Activated CD4-positive, alpha-beta memory T cell treated with anti-CD3 and anti-CD28 coated beads for 36 hours (primary cell): ENCODE measurements around the gene PPP2R5D. TPM values are rescaled to one million over a fixed set of nuclear protein-coding genes. Genes with fewer than 3 reads are reported as not detected.
"Not testable (repeated sequence)": the region's sequence is repeated elsewhere in the genome, so short reads cannot be mapped to it uniquely, and the experiment has no call there.

Experiments used
- CTCF ChIA-PET: fragments of 350-600 bp; sonication (Branson Sonifier 250); formaldehyde crosslinking; loops from one replicate; lab custom pipeline; 2021; ENCODE audit warnings: antibody characterized with exemption, inconsistent platforms; lab: Charles Lee
- POLR2A ChIA-PET: fragments of 350-600 bp; sonication (Branson Sonifier 250); formaldehyde crosslinking; loops from one replicate; lab custom pipeline; 2021; ENCODE audit warnings: antibody characterized with exemption; lab: Charles Lee
- DNase-seq: peaks from one replicate; pipeline ENCODE4 v3.0.0-alpha.2; 2020
- H3K27ac Mint-ChIP-seq: one replicate; pipeline ENCODE4 v1.8.0; 2021; ENCODE audit warnings: mixed read lengths
- H3K27me3 Mint-ChIP-seq: one replicate; pipeline ENCODE4 v1.8.0; 2021; ENCODE audit warnings: mixed read lengths
- H3K36me3 Mint-ChIP-seq: one replicate; pipeline ENCODE4 v1.8.0; 2021; ENCODE audit warnings: mixed read lengths
- H3K4me1 Mint-ChIP-seq: one replicate; pipeline ENCODE4 v1.8.0; 2021; ENCODE audit warnings: low read depth, mixed read lengths
- H3K4me3 Mint-ChIP-seq: one replicate; pipeline ENCODE4 v1.8.0; 2021; ENCODE audit warnings: mild to moderate bottlenecking, mixed read lengths
- H3K9me3 Mint-ChIP-seq: one replicate; pipeline ENCODE4 v1.8.0; 2021; ENCODE audit warnings: mixed read lengths
- intact Hi-C: fragments of 100-400 bp; cut with micrococcal nuclease; formaldehyde crosslinking; loops from one replicate; pipeline ENCODE4 v1.15.1; 2023
- total RNA-seq, 2 experiments: library from RNA; stranded (reverse); gene quantifications; one replicate each; pipeline ENCODE4 v1.2.3, GENCODE V29; 2021

PPP2R5D gene
- total RNA-seq, 2 experiments from 2014 or later = 59.1 to 60.2 TPM

DNA sequence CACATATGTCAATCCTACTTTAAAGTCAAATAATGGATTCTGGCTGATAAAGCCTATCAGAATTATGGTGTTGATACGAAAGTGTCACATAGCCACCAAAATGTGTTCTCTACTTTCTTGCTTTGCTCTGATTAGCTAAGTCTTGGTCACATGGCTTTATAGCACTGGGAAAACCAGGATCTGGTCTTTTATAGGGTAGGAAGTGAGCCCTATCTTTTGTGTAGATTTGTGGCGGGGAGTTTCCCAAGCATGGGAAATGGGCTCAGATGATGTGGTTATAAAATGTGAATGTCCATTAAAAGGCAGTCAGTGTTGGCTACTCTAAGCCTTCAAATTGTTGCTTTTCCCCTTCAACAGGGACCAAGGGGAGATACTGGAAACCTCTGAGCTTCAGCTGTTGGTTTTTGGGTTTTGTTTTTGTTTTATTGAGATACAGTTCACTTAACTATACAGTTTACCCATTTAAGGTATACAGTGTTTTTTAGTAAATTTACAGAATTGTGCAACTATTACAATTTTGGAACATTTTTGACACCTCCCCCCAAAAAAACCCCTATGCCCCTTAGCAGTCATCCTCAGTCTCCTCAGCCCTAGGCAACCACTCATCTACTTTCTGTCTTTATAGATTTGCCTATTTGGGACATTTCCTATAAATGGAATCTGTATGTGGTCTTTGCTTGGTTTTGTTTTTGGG, 49.3 kb downstream of the PPP2R5D start:
- ChIA-PET POLR2A (no interaction called here), CTCF (interaction anchor here (1.0 kb wide), 1 partner anchor 133 kb away, joined by 3 read pairs; no protein-coding TSS in a partner anchor)
- Mint-ChIP-seq H3K4me1 (no peaks in the 10 kb centered on the region), H3K27ac (peak overlapping the region; percentile 55), H3K9me3 (no peaks in the 10 kb centered on the region), H3K27me3 (no peaks in the 10 kb centered on the region), H3K36me3 (peaks cover 39% of the 10 kb centered on the region), H3K4me3 (no peak overlapping the region)
- intact Hi-C loops = no loop called here
- DNase-seq = no peak

DNA sequence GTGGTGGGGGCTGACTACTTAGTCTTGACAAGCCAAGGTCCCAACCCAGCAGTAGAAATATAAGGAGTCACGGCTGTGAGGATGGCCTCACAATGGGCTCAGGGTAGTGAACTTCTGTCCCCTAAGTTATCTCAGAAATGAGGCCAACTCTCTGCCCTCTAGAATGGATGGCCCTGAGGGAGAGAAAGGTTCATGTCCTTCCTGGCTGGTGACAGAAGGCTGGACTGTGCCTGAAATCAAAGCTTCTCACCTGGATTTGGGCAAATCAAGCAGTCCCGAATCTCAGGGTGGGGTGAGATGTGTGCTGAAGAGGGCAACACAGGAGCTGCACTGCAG, 49.8 kb downstream of the PPP2R5D start:
- ChIA-PET POLR2A (no interaction called here), CTCF (no interaction called here)
- DNase-seq = no peak
- Mint-ChIP-seq H3K9me3 (no peaks in the 10 kb centered on the region), H3K36me3 (peaks cover 39% of the 10 kb centered on the region), H3K4me3 (no peak overlapping the region), H3K27ac (peak overlapping the region; percentile 33), H3K27me3 (no peaks in the 10 kb centered on the region), H3K4me1 (no peaks in the 10 kb centered on the region)
- intact Hi-C loops = no loop called here

DNA sequence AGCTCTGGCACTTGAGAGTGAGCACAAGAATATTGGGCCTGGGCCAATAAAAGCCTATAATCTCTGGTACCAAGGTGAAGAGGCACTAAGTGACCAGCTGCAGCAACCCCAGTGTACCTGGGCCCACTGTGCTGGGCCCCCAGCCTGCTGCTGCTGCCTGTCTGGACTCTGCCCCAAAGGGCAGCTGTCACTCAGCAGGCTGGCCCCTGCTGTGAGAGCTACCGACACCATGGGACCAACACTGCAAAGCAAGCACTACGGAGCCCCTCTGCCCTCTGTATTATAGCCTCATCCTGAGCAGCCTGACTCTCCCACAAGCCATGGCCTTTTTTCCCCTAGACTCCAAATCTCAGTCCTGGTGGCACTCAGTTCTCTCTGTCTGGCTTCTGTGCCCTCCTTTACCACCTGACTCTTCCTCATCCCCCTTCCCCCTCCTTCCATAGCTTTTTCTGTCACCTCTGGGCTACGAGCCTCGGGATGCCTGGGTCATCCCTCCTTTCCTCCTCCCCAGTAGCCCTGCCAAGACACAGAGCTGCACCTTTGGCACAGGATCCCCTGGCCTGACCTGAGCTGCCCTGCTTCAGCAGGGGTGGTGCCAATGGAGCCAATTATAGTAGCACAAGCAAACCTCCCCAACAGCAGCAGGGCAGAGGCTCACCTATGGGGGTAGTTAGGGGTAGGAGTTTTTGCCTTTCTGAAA, 51.3 kb downstream of the PPP2R5D start:
- intact Hi-C loops = no loop called here
- POLR2A ChIA-PET = interaction anchor here (0.6 to 1.4 kb wide), 3 partner anchors 11 to 106 kb away, joined by 3 read pairs; partner anchors contain the start of genes CNPY3 and CUL7
- Mint-ChIP-seq H3K9me3 (no peaks in the 10 kb centered on the region), H3K27me3 (no peaks in the 10 kb centered on the region), H3K27ac (no peak overlapping the region), H3K4me3 (no peak overlapping the region), H3K4me1 (no peaks in the 10 kb centered on the region), H3K36me3 (peaks cover 31% of the 10 kb centered on the region)
- CTCF ChIA-PET = no interaction called here
- DNase-seq = no peak

DNA sequence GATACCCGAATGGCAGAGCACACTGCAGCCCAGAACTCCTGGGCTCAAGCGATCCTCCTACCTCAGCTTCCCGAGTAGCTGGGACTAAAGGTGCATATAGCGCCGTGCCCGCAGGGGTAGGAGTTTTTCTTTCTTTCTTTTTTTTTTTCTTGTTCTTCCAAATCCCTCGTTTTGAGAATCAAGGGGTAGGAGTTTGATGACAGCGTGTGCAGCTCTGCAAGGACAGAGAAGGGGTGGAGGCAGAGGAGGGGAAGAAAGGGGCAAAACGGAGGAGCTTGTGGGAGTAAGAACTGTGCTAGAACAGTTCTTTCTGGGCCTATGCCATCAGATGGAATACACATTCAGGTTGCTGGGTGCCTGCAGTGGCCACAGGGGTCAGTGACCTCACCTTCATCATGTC, 52.3 kb downstream of the PPP2R5D start:
- Mint-ChIP-seq H3K27me3 (no peaks in the 10 kb centered on the region), H3K4me3 (no peak overlapping the region), H3K9me3 (no peaks in the 10 kb centered on the region), H3K36me3 (peaks cover 34% of the 10 kb centered on the region), H3K4me1 (no peaks in the 10 kb centered on the region), H3K27ac (no peak overlapping the region)
- POLR2A ChIA-PET = interaction anchor here (0.5 kb wide), 1 partner anchor 13 kb away, joined by 3 read pairs; no protein-coding TSS in a partner anchor
- CTCF ChIA-PET = no interaction called here
- intact Hi-C loops = no loop called here
- DNase-seq = no peak

DNA sequence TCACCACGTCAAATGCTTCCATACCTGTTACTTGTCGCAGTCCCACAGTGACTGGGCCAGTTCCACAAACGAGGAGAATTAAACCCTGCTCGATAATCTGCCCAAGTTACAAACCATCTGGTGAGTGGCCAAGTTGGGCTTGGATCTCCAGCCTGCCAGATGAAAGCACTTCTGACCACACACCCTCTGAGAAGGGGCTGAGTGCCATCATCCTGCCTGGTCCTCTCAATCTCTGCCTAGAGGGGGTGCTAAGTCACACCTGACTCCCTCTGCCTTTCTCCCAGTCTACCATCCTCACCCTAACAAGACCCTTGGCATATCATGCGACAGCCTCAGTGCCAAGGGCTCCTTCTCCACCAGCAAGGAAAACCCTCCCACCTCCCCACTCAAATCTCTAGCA, 52.8 kb downstream of the PPP2R5D start:
- intact Hi-C loops = no loop called here
- no peaks in the 10 kb centered on the region for H3K9me3 Mint-ChIP-seq
- no peaks in the 10 kb centered on the region for H3K27me3 Mint-ChIP-seq
- peaks cover 32% of the 10 kb centered on the region for H3K36me3 Mint-ChIP-seq
- H3K4me3 Mint-ChIP-seq = no peak overlapping the region
- H3K4me1 Mint-ChIP-seq = no peaks in the 10 kb centered on the region
- no peak for DNase-seq
- ChIA-PET POLR2A (interaction anchor here (0.5 kb wide), 1 partner anchor 14 kb away, joined by 3 read pairs; no protein-coding TSS in a partner anchor), CTCF (no interaction called here)
- no peak overlapping the region for H3K27ac Mint-ChIP-seq

DNA sequence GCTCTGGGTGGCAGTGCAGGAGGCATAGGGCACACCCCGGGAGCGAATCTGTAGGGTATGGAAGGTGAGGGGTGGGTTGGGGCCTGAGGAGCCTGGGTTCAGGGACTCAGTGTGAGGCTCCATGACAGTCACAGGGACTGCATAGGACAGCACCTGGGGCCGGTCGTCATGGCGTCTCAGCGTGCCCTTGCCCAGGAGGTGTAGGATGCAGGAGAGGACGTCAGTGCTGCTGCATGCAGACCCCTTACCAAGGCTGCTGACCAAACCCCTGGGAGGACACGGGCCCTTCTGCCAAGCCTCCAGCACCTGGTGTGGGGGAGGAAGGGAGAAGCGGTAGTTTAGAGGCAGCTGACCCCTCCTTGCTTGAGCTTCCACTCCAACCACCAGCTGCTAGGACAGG, 53.3 kb downstream of the PPP2R5D start:
- POLR2A ChIA-PET = no interaction called here
- Mint-ChIP-seq H3K4me1 (no peaks in the 10 kb centered on the region), H3K27me3 (no peaks in the 10 kb centered on the region), H3K36me3 (peaks cover 35% of the 10 kb centered on the region), H3K9me3 (no peaks in the 10 kb centered on the region), H3K4me3 (no peak overlapping the region), H3K27ac (no peak overlapping the region)
- CTCF ChIA-PET = interaction anchor here (0.8 kb wide), 1 partner anchor 92 kb away, joined by 3 read pairs; no protein-coding TSS in a partner anchor
- DNase-seq = no peak
- intact Hi-C loops = no loop called here

DNA sequence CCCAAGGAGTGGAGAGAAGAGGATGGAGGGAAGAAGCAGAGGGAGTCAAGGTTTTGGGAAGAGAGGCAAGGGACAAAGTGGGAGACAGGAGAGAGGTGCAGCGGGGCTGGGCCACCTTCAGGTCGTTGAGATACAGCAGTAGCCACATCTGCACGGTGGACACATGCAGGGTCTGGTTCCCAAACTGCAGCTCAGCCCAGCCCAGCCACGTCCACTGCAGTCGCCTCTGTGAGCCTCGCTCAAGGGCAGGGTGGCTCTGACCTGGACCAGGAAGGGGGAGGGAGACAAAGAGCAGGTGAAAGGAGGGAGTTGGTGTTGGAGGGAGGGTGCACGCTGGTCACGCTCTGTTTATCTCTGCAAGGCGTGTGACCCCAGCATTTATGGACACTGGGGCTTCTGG, 54.4 kb downstream of the PPP2R5D start:
- ChIA-PET CTCF (interaction anchor here (0.8 kb wide), 1 partner anchor 91 kb away, joined by 3 read pairs; no protein-coding TSS in a partner anchor), POLR2A (no interaction called here)
- no peaks in the 10 kb centered on the region for H3K27me3 Mint-ChIP-seq
- H3K27ac Mint-ChIP-seq = no peak overlapping the region
- H3K9me3 Mint-ChIP-seq = no peaks in the 10 kb centered on the region
- no peak overlapping the region for H3K4me3 Mint-ChIP-seq
- H3K4me1 Mint-ChIP-seq = no peaks in the 10 kb centered on the region
- intact Hi-C loops = no loop called here
- peaks cover 35% of the 10 kb centered on the region for H3K36me3 Mint-ChIP-seq
- DNase-seq = no peak

DNA sequence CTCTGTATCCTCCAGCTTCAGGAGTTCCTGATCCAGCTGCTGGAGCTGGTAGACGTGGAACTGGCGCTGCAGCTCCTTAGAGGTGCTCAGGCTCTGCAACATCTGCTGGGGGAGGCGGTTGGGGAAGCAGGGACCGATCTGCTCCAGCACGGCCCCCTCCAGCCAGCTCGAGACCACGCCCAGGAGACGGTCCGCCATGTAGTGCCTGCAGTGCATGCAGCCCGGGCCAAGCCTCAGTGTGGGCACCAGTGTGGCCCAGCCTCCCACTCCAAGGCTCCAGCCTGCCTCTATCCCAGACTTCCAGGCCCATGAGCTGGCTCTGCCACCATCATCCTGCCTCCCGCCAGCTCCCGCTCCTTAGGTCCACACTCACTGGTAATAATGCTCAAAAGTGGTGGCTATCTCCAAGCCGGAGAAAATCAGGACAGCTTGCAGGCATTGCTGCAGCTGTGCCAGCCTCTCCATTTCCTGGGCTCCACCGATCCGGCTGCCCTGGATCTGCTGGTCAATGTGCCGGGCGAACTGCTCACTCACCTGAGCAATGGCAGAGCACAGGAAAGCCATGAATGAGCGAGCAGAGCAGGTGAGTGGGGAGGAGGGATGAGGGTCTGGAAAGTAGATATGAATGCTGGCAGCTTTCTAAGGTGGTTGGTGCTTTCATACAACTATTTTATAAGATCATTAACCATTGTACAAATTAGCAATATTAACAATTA, 56.3 kb downstream of the PPP2R5D start:
- Mint-ChIP-seq H3K27me3 (no peaks in the 10 kb centered on the region), H3K27ac (no peak overlapping the region), H3K4me3 (no peak overlapping the region)

DNA sequence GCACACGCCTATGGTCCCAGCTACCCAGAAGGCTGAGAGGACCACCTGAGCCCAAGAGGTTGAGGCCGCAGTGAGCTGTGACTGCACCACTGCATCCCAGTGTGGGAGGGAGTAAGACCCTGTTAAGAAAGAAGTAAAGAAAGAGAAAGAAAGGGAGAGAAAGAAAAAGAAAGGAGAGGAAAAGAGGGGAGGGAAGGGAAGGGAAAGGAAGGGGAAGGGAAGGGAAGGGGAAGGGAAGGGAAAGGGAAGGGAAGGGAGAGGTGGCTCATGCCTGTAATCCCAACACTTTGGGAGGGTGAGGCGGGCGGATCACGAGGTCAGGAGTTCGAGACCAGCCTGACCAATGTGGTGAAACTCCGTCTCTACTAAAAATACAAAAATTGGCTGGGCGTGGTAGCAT, 57.1 kb downstream of the PPP2R5D start:
- H3K27ac Mint-ChIP-seq, H3K27me3 Mint-ChIP-seq, intact Hi-C loops, POLR2A ChIA-PET, H3K4me3 Mint-ChIP-seq, H3K9me3 Mint-ChIP-seq, H3K4me1 Mint-ChIP-seq, CTCF ChIA-PET, DNase-seq: not testable (repeated sequence)
- H3K36me3 Mint-ChIP-seq = peaks cover 40% of the 10 kb centered on the region

More for the DNA sequence above, 56.3 kb downstream of the PPP2R5D start:
- POLR2A ChIA-PET = no interaction called here
- Mint-ChIP-seq H3K9me3 (no peaks in the 10 kb centered on the region), H3K36me3 (peaks cover 37% of the 10 kb centered on the region), H3K4me1 (no peaks in the 10 kb centered on the region)
- DNase-seq = no peak
- intact Hi-C loops = no loop called here
- CTCF ChIA-PET = no interaction called here

DNA sequence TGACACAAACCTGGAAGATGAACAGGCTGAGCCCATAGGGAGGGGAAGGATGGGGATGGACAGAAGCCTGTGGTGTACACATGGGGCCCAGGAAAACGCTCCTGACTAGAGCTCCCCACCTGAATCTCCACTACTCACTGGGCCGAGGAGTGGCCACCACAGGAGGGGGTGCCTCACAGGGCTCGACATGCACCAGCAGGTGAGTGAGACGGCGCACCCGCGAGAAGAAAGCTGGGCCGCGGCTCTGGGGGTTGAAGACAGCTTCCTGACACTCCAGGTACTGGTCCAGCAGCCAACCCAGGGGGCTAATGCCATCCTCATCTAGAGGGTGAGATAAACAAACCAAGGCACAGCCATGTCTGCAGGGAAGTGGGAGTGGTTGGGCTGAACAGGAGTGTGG, 58.9 kb downstream of the PPP2R5D start:
- peaks cover 41% of the 10 kb centered on the region for H3K36me3 Mint-ChIP-seq
- no peak for DNase-seq
- H3K9me3 Mint-ChIP-seq = no peaks in the 10 kb centered on the region
- no peaks in the 10 kb centered on the region for H3K27me3 Mint-ChIP-seq
- ChIA-PET CTCF (no interaction called here), POLR2A (interaction anchor here (0.8 kb wide), 1 partner anchor 13 kb away, joined by 3 read pairs; no protein-coding TSS in a partner anchor)
- intact Hi-C loops = no loop called here
- H3K4me3 Mint-ChIP-seq = no peak overlapping the region
- no peaks in the 10 kb centered on the region for H3K4me1 Mint-ChIP-seq
- H3K27ac Mint-ChIP-seq = no peak overlapping the region

DNA sequence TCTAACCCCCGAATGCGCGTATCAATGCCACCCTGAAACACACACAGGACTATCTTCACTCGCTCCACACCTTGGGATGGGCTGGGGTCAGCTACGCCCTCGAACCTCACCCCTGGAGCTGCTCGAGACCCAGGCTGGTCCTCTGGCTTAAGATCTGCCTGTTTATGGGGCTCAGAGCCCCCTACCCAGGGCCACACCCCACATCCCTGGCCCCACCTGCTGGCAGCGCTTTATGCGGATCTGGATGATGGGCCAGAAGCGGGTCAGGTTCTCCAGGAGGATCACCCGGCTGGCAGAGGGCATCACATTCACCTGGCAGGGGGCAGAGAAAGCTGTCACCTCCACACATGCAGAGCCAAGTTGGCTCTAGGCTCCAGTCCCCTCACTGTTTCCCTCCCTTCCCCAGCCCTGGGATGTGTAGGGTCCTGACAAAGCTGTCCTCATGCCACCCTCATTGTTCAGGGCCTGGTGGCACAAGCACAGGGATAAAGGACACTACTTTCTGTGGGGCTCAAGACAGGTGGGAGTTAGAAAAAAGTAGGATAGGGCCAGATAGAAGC, 61.1 kb downstream of the PPP2R5D start:
- Mint-ChIP-seq H3K36me3 (peaks cover 44% of the 10 kb centered on the region), H3K9me3 (no peaks in the 10 kb centered on the region), H3K27me3 (no peaks in the 10 kb centered on the region), H3K4me1 (peaks cover under 1% of the 10 kb centered on the region), H3K4me3 (no peak overlapping the region), H3K27ac (no peak overlapping the region)
- intact Hi-C loops = no loop called here
- CTCF ChIA-PET = interaction anchor here (0.6 to 1.0 kb wide), 3 partner anchors 19 to 98 kb away, joined by 3 to 4 read pairs (median 3); partner anchors contain the start of gene RRP36
- POLR2A ChIA-PET = no interaction called here
- no peak for DNase-seq

DNA sequence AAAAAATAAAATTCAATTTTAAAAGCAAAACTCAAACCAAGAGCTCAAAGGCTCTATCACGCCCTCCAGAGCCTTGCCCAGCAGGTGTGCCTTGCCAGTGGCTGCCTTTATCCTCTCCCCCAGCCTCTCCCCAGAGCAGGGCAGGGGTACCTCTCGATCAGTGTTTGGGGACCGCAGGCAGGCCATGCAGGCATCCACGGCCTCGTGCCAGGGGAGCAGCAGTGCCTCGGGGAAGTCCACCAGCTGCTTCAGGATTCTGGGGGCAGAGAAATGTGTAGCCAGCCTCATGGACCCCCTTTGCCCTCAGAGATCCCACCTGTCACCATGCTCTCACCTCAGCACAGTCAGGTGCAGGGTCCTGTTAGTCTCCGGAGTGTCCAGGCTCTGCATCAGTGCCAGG, 63.6 kb downstream of the PPP2R5D start:
- peaks cover 22% of the 10 kb centered on the region for H3K4me1 Mint-ChIP-seq
- peaks cover 43% of the 10 kb centered on the region for H3K36me3 Mint-ChIP-seq

More for the DNA sequence above, 63.6 kb downstream of the PPP2R5D start:
- POLR2A ChIA-PET = no interaction called here
- Mint-ChIP-seq H3K27me3 (no peaks in the 10 kb centered on the region), H3K27ac (no peak overlapping the region), H3K4me3 (no peak overlapping the region), H3K9me3 (no peaks in the 10 kb centered on the region)
- CTCF ChIA-PET = interaction anchor here (1.2 kb wide), 1 partner anchor 96 kb away, joined by 3 read pairs; no protein-coding TSS in a partner anchor
- intact Hi-C loops = no loop called here
- DNase-seq = no peak
